A172 (cell line): ENCODE results near the gene CCDC106. TPM values are rescaled to one million over a fixed set of nuclear protein-coding genes. Genes with fewer than 3 reads are reported as not detected.

Experiments used
- DNase-seq: peaks from one replicate; pipeline ENCODE4 v3.0.0-alpha.2; 2015; ENCODE audit warnings: low spot score
- total RNA-seq: library from RNA; depleted of rRNA; stranded (reverse); fragments of >200 nt; shearing (Covaris generic); gene quantifications from 2 replicates; pipeline ENCODE4 v1.2.3, GENCODE V29; 2014; rRNA removed

CCDC106 gene
- total RNA-seq, 1 experiment from 2014 or later, result 2.6 TPM

GRCh38 chr19:55696301-55697068 lies 48.5 kb downstream of the CCDC106 start:
- DNase-seq, result no peak

GRCh38 chr19:55697069-55697440 lies 49.0 kb downstream of the CCDC106 start:
- no peak for DNase-seq

- no peak for DNase-seq
Observed at GRCh38 chr19:55697698-55698097, 49.7 kb downstream of the CCDC106 start.

- no peak for DNase-seq
Observed at GRCh38 chr19:55698256-55698655, 50.2 kb downstream of the CCDC106 start.

GRCh38 chr19:55699221-55699620 lies 51.2 kb downstream of the CCDC106 start:
- DNase-seq, result no peak

- no peak for DNase-seq
Observed at GRCh38 chr19:55700813-55701212, 52.8 kb downstream of the CCDC106 start.

GRCh38 chr19:55702131-55702627 lies 54.2 kb downstream of the CCDC106 start:
- no peak for DNase-seq

Other genes starting within 250 kb of the CCDC106 start
- gene UBE2S, start 240.4 kb upstream of the CCDC106 start, total RNA-seq, result 272 and 464 TPM in 2 replicates
- gene SHISA7, start 204.9 kb upstream of the CCDC106 start, total RNA-seq, result not detected in 2 replicates
- gene ISOC2, start 186.6 kb upstream of the CCDC106 start, total RNA-seq, result 114 and 139 TPM in 2 replicates
- 0.07 TPM in 1 of 2 replicates, not detected in the other for gene C19orf85, start 183.5 kb upstream of the CCDC106 start, total RNA-seq
- 4.1 and 4.8 TPM in 2 replicates for gene ZNF628, start 171.6 kb upstream of the CCDC106 start, total RNA-seq
- 56.2 and 65.7 TPM in 2 replicates for gene NAT14, start 163.0 kb upstream of the CCDC106 start, total RNA-seq
- gene SSC5D, start 159.8 kb upstream of the CCDC106 start, total RNA-seq, result 1.1 and 1.2 TPM in 2 replicates
- gene SBK2, start 111.1 kb upstream of the CCDC106 start, total RNA-seq, result 0.38 TPM in 1 of 2 replicates, not detected in the other
- gene SBK3, start 102.7 kb upstream of the CCDC106 start, total RNA-seq, result 0.19 and 0.81 TPM in 2 replicates
- 7.9 and 16.6 TPM in 2 replicates for gene ZNF579, start 67.4 kb upstream of the CCDC106 start, total RNA-seq
- gene FIZ1, start 48.7 kb upstream of the CCDC106 start, total RNA-seq, result 11.5 and 11.7 TPM in 2 replicates
- gene ZNF524, start 47.9 kb upstream of the CCDC106 start, total RNA-seq, result 20.0 and 23.7 TPM in 2 replicates
- 0.81 and 1.4 TPM in 2 replicates for gene ZNF865, start 42.6 kb upstream of the CCDC106 start, total RNA-seq
- 0.62 and 6.5 TPM in 2 replicates for gene ZNF784, start 23.6 kb upstream of the CCDC106 start, total RNA-seq
- gene ZNF580, start 7.2 kb upstream of the CCDC106 start, total RNA-seq, result 13.0 and 21.6 TPM in 2 replicates
- 7.3 and 20.2 TPM in 2 replicates for gene ZNF581, start 4.6 kb upstream of the CCDC106 start, total RNA-seq
- gene U2AF2, start 6.8 kb downstream of the CCDC106 start, total RNA-seq, result 143 and 169 TPM in 2 replicates
- gene EPN1, start 27.0 kb downstream of the CCDC106 start, total RNA-seq, result 135 and 138 TPM in 2 replicates
- not detected in 2 replicates for gene NLRP9, start 90.2 kb downstream of the CCDC106 start, total RNA-seq
- not detected in 2 replicates for gene RFPL4A, start 110.9 kb downstream of the CCDC106 start, total RNA-seq
- gene RFPL4AL1, start 120.9 kb downstream of the CCDC106 start, total RNA-seq, result 1.6 TPM in 1 of 2 replicates, not detected in the other
- 2.5 and 4.9 TPM in 2 replicates for gene NLRP11, start 183.8 kb downstream of the CCDC106 start, total RNA-seq
- 0.03 TPM in 1 of 2 replicates, not detected in the other for gene NLRP4, start 188.3 kb downstream of the CCDC106 start, total RNA-seq